Peyer's patch (tissue), 4 donors: ENCODE measurements around the gene SIGLEC10. TPM values are rescaled to one million over a fixed set of nuclear protein-coding genes. Genes with fewer than 3 reads are reported as not detected.

ENCODE experiments used
- DNase-seq, 3 donors: peaks; one replicate each; pipeline ENCODE4 v3.0.0-alpha.2; 2017 to 2019
- H3K27ac ChIP-seq, 4 donors: fragments of 200-600 bp; sonication (generic); one replicate each; pipeline ENCODE4 v1.5.1; 2016 to 2019
- H3K27me3 ChIP-seq, 2 donors: fragments of 200-600 bp; sonication (generic); one replicate each; pipeline ENCODE4 v1.5.1; 2019
- H3K36me3 ChIP-seq, 3 donors: fragments of 200-600 bp; sonication (generic); one replicate each; pipeline ENCODE4 v1.5.1; 2016 to 2019
- H3K4me1 ChIP-seq, 4 donors: fragments of 200-600 bp; sonication (generic); one replicate each; pipeline ENCODE4 v1.5.1; 2016 to 2019
- H3K4me3 ChIP-seq, 4 donors: fragments of 200-600 bp; sonication (generic); 1 replicate in 3 of 4; 2 replicates in 1 of 4; pipeline ENCODE4 v1.5.1; 2016 to 2019; ENCODE audit warnings: mild to moderate bottlenecking in 1 of 4
- H3K9me3 ChIP-seq, 4 donors: fragments of 200-600 bp; sonication (generic); one replicate each; pipeline ENCODE4 v1.5.1; 2016 to 2019; ENCODE audit warnings: mild to moderate bottlenecking in 1 of 4
- POLR2A ChIP-seq, 2 donors: fragments of 450-650 bp; IDR thresholded peaks; one replicate each; pipeline ENCODE4 v1.5.1; 2017; ENCODE audit warnings: antibody characterized with exemption in 2 of 2, mild to moderate bottlenecking in 2 of 2, moderate library complexity in 2 of 2
- total RNA-seq, 4 donors: library from RNA; depleted of rRNA; stranded (reverse); fragments of >200 nt; gene quantifications; one replicate each; pipeline ENCODE4 v1.1.0, GENCODE V29; 2016
- TF ChIP-seq, protein P1 (sequence below), 6 experiments: fragments of 450-650 bp in 4 of 6; fragments of 200-600 bp in 2 of 6; sonication (generic) in 1 of 6; IDR thresholded peaks; one replicate each; pipeline ENCODE4 v1.5.1; 2017 to 2019; ENCODE audit warnings: antibody characterized with exemption in 6 of 6, mild to moderate bottlenecking in 3 of 6, moderate library complexity in 1 of 6

The SIGLEC10 gene
- total RNA-seq, 4 donors from 2014 or later = 0.53 to 35.5 (median 3.0) TPM

DNA sequence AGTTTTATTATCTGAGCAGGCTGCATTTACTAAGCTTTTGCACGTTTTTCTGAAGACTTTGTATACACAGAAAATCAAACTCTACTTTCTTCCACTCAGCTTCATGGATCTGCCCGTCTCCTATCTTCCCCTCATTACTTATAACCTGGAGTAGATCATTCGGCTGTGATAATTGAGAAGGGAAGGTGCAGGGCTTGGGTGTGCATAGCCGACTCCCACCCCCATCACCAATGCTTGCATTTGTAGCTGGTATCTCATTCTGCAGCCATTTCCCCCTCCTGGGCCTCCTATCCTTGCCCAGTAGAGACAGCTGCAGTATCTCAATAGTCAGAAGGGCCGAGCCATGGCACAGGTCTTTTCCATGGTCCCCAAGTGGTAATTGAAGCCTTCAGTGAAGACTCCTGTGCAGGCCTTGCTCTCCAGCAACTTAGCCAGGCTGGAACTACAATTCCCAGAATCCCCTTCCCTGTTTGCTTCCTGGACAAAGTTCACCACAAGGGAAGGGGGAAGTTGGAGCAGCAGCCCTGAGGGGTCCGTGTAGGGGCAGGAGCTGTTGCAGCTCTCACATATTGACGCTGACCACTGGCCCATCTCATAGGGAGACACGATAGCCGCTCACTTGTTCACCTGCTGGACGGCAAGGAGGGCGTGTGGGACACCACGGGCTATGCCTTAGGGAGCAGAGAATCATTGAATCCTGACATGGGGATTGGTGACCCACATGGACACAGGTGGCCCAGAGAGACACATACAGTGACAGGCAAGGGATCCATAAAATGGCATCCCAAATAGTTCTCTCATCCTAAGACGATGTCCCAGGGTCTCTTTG, 42.9 kb upstream of the SIGLEC10 start:
- no peak for DNase-seq
- Histone ChIP-seq H3K27ac (peak overlapping the region in 1 of 4 donors; percentile 30), H3K36me3 (no peaks in the 10 kb centered on the region), H3K4me3 (no peak overlapping the region), H3K4me1 (no peaks in the 10 kb centered on the region), H3K27me3 (no peaks in the 10 kb centered on the region), H3K9me3 (no peaks in the 10 kb centered on the region)
- TF ChIP-seq, protein P1, sequence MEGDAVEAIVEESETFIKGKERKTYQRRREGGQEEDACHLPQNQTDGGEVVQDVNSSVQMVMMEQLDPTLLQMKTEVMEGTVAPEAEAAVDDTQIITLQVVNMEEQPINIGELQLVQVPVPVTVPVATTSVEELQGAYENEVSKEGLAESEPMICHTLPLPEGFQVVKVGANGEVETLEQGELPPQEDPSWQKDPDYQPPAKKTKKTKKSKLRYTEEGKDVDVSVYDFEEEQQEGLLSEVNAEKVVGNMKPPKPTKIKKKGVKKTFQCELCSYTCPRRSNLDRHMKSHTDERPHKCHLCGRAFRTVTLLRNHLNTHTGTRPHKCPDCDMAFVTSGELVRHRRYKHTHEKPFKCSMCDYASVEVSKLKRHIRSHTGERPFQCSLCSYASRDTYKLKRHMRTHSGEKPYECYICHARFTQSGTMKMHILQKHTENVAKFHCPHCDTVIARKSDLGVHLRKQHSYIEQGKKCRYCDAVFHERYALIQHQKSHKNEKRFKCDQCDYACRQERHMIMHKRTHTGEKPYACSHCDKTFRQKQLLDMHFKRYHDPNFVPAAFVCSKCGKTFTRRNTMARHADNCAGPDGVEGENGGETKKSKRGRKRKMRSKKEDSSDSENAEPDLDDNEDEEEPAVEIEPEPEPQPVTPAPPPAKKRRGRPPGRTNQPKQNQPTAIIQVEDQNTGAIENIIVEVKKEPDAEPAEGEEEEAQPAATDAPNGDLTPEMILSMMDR (IDR thresholded peaks at IDR 0.05) = no peak
- no peak for TF ChIP-seq POLR2A (IDR thresholded peaks at IDR 0.05)

DNA sequence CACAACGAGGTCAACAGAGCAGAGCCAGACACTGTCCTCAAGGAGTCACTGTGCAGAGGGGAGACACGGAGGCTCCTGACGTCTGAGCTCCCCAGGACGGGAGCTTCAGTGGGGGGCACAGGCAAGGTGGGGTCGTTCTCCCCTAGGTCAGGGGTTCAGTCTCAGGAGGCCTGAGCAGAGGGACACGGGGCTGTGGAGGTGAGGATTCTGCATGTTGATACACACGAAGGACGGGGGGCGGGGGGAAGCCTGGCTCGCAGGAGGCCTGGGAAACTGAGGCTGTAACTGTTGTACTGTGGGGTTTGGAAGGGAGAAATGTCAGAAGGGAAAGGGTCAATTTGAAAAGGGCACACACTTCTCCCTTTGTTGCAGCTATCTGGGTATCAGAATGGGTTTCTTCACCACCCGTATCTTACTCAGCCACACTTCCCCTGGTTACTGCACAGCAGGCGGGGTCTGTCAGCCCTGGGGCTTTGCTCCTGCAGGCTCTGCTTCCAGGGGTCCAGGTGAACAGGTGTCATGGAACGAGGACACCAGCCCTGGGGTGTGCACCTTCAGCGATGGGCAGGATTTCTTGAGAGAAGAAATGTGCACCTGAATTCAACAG, 41.6 kb upstream of the SIGLEC10 start:
- TF ChIP-seq, protein P1 (IDR thresholded peaks at IDR 0.05) = no peak
- no peak for DNase-seq
- H3K4me1 ChIP-seq = no peaks in the 10 kb centered on the region
- H3K9me3 ChIP-seq = no peaks in the 10 kb centered on the region
- H3K27me3 ChIP-seq = no peaks in the 10 kb centered on the region
- H3K27ac ChIP-seq = no peak overlapping the region
- H3K4me3 ChIP-seq = no peak overlapping the region
- no peaks in the 10 kb centered on the region for H3K36me3 ChIP-seq

DNA sequence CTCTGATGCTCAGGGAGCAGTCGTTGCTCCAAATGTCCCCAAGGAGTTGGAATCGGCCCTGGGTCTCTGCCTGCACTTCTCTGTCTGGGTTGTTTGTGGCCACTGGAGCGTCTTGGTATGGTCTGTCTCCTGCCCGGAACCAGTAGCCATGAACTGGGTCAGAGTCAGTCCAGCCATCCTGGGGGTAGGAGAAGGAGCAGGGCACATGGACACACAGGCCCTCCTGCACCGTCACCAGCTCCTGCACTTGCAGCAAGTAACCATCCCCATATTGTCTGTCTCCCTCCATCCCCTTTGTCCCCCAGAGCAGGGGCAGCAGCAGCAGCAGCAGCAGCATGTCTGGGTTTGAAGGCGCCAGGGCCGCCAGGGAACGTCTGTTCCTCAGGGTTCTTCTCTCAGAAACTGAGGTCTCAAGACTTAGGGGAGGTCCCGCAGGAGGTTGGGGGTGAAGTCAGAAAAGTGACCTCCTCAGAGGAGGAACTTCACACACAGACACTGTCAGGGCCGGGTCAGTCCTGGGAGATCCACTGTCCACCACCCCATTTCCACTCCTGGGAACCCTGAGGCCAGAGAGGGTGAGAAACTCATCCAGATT, 40.7 kb upstream of the SIGLEC10 start, which contains the start of gene SIGLEC8:
TSS of gene SIGLEC8 (minus strand) at position 404 of the 595 bp plus-strand sequence. CDS start at position 337, 67 bp downstream.
- H3K4me3 ChIP-seq = peak within 1 kb of the TSS in 1 of 4 donors; percentile 2
- DNase-seq = no peak
- no peak for TF ChIP-seq POLR2A (IDR thresholded peaks at IDR 0.05)
- TF ChIP-seq, protein P1 (IDR thresholded peaks at IDR 0.05) = no peak
- H3K4me1 ChIP-seq = no peaks in the 10 kb centered on the region
- no peaks in the 10 kb centered on the region for H3K27me3 ChIP-seq
- H3K36me3 ChIP-seq = no peaks in the 10 kb centered on the region
- no peaks in the 10 kb centered on the region for H3K9me3 ChIP-seq
- H3K27ac ChIP-seq = peak within 1 kb of the TSS in 3 of 4 donors; percentile 12 to 36 (median 30)

DNA sequence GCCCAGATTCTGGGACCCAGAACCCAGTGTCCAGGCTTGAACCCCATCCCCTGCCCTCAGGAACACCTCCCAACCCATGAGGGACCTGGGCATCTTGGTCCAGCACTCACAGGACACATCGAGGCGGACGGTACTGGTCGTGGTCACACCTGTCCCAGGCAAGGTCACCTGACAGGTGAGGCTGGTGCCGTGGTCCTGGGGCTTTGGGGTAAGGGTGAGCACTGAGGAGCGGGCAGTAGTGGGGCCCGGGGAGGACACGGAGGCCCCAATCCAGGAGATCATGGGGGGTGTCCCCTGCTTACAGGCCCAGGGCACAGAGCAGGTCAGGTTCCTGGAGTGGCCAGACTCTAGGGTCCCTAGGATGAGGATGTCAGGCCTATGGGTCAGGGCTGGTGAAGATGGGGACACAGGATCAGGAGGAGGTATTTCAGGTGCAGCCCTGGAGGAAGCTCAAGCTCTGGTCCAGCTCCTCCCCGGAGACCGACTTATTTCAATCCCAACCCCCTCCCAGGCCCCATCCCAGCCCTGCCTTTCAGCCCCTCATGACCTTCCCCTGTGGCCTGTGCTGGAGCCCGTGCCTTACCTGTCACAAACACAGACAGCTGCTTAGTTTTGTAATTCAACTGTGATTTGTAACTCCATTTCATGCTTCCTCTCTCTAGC, 40.0 kb upstream of the SIGLEC10 start:
- no peaks in the 10 kb centered on the region for H3K27me3 ChIP-seq
- DNase-seq = no peak
- H3K9me3 ChIP-seq = no peaks in the 10 kb centered on the region
- H3K4me1 ChIP-seq = no peaks in the 10 kb centered on the region
- peak overlapping the region in 1 of 4 donors; percentile 2 for H3K4me3 ChIP-seq
- H3K27ac ChIP-seq = peak overlapping the region in 3 of 4 donors; percentile 12 to 36 (median 30)
- TF ChIP-seq, protein P1 (IDR thresholded peaks at IDR 0.05) = no peak
- no peak for TF ChIP-seq POLR2A (IDR thresholded peaks at IDR 0.05)
- no peaks in the 10 kb centered on the region for H3K36me3 ChIP-seq

DNA sequence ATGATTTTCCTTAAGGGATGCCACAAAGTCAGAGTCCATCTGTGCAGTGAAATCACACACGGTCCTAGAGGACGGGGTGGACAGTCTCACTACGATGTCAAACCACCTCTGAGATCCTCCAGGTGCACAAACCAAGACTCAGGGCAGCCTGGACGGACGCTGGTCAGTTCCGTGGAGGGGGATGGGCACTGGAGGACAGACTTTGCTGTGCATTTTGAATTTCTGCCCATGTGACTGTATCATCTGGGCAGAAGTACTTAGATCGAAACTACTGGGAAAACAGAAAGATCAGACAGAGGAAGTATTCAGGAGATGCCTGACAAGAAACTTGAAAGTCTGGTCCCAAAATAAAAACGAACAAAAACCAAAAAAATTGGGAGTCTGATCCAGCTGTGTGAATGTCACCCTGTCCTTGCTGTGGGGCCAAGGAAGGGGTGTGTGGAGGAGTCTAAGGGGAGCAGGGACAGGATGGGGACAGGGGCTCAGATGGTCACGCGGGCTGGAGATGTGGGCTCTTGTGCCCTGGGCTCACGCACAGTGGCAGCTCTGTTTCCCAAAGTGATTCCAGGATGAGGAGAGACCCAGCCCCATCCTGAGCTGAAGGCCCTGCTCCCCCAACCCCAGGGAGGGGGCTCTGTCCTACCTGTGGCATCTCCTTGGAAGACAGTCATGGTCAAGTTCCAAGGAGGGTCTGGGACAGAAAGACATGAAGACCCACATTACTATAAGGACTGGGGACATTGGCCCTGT, 39.3 kb upstream of the SIGLEC10 start:
- H3K4me3 ChIP-seq = no peak overlapping the region
- H3K27ac ChIP-seq = peak overlapping the region in 2 of 4 donors; percentile 30 to 36
- no peaks in the 10 kb centered on the region for H3K36me3 ChIP-seq
- no peaks in the 10 kb centered on the region for H3K4me1 ChIP-seq
- DNase-seq = no peak
- no peak for TF ChIP-seq POLR2A (IDR thresholded peaks at IDR 0.05)
- TF ChIP-seq, protein P1 (IDR thresholded peaks at IDR 0.05) = no peak
- no peaks in the 10 kb centered on the region for H3K9me3 ChIP-seq
- H3K27me3 ChIP-seq = no peaks in the 10 kb centered on the region
